CD4-positive, alpha-beta T cell treated with Interferon alpha-2 for 1 hour (primary cell): ENCODE data around the gene USP14.

ENCODE experiments used
- DNase-seq, 2 donors: peaks; one replicate each; pipeline ENCODE4 v3.0.0-alpha.2; 2020 to 2022

Gene USP14

GRCh38 chr18:231563-231962, 73.2 kb downstream of the USP14 start:
- DNase-seq = no peak

GRCh38 chr18:240175-240574, 81.8 kb downstream of the USP14 start:
- DNase-seq = no peak

- no peak for DNase-seq
Measured at GRCh38 chr18:245282-245847, 87.0 kb downstream of the USP14 start.

- DNase-seq = no peak
Measured at GRCh38 chr18:248053-248452, 89.7 kb downstream of the USP14 start.

- DNase-seq = no peak
Measured at GRCh38 chr18:250685-251084, 92.3 kb downstream of the USP14 start.

GRCh38 chr18:251572-251971, 93.2 kb downstream of the USP14 start:
- DNase-seq = no peak

- no peak for DNase-seq
Measured at GRCh38 chr18:253121-253520, 94.8 kb downstream of the USP14 start.

- DNase-seq = no peak
Measured at GRCh38 chr18:255171-255570, 96.8 kb downstream of the USP14 start.

GRCh38 chr18:260547-260946, 102.2 kb downstream of the USP14 start:
- DNase-seq = no peak

GRCh38 chr18:261398-262073, 103.2 kb downstream of the USP14 start:
- DNase-seq = no peak
